SK-N-MC (cell line): ENCODE results near the gene PHYH.

Experiments
- DNase-seq: peaks from one replicate; pipeline ENCODE4 v3.0.0-alpha.2; 2011; ENCODE audit warnings: low read depth, low spot score
- H3K27ac ChIP-seq: fragments of 200-600 bp; sonication (generic); 2 replicates; pipeline ENCODE4 v1.5.1; 2016; ENCODE audit warnings: mixed run types
- H3K36me3 ChIP-seq: fragments of 200-600 bp; sonication (generic); 2 replicates; pipeline ENCODE4 v1.6.1; 2017; ENCODE audit warnings: antibody characterized with exemption, low read length, mixed read lengths; ENCODE audit not compliant: insufficient read depth
- H3K4me3 ChIP-seq: fragments of 200-600 bp; sonication (generic); 2 replicates; pipeline ENCODE4 v1.5.1; 2016
- H3K9ac ChIP-seq: fragments of 200-600 bp; sonication (generic); 2 replicates; pipeline ENCODE4 v1.8.0; 2017; ENCODE audit warnings: mixed run types, mixed read lengths; ENCODE audit not compliant: insufficient read length
- H3K9me3 ChIP-seq: fragments of 200-600 bp; sonication (generic); 2 replicates; pipeline ENCODE4 v1.6.1; 2017; ENCODE audit warnings: low read depth, mild to moderate bottlenecking, antibody characterized with exemption, low read length, moderate library complexity, mixed read lengths
- EZH2 ChIP-seq: fragments of 200-600 bp; sonication (generic); IDR thresholded peaks from one replicate; pipeline ENCODE4 v1.6.1; 2017; ENCODE audit warnings: antibody characterized with exemption
- FOXP2 ChIP-seq: optimal IDR thresholded peaks from 2 replicates; pipeline ENCODE3; 2011; ENCODE audit warnings: mild to moderate bottlenecking, moderate library complexity; ENCODE audit not compliant: insufficient read depth; ENCODE audit errors: extremely low read length, control extremely low read depth
- POLR2AphosphoS5 ChIP-seq: IDR thresholded peaks from 2 replicates; pipeline ENCODE4 v1.6.1; 2012; ENCODE audit warnings: mild to moderate bottlenecking, low read depth, low read length, borderline replicate concordance

PHYH gene

GRCh38 chr10:13299437-13300287, at the start of gene PHYH:
TSS of gene PHYH (minus strand) at chr10:13300064. CDS start at chr10:13300042, 22 bp downstream.
- Histone ChIP-seq H3K4me3 (peak within 1 kb of the TSS; percentile 57), H3K36me3 (no peaks in the 10 kb centered on the region), H3K9ac (no peak within 1 kb of the TSS), H3K27ac (no peak within 1 kb of the TSS), H3K9me3 (no peaks in the 10 kb centered on the region)
- no peak for DNase-seq
- no peak for TF ChIP-seq EZH2
- no peak for TF ChIP-seq FOXP2
- TF ChIP-seq POLR2AphosphoS5, result peak; percentile 44; the same call in 1 of the 2 replicates

GRCh38 chr10:13348216-13349017, 48.6 kb upstream of the PHYH start, which contains the start of gene SEPHS1:
TSS of gene SEPHS1 (minus strand) at chr10:13348293. CDS start at chr10:13344950, 3,343 bp downstream.
- H3K9ac ChIP-seq, result peak within 1 kb of the TSS; percentile 83
- H3K27ac ChIP-seq, result peak within 1 kb of the TSS; percentile 67; the same call in 1 of the 2 replicates
- H3K36me3 ChIP-seq, result peaks cover 4% of the 10 kb centered on the region; the same call in 1 of the 2 replicates
- DNase-seq, result no peak
- peak within 1 kb of the TSS; percentile 80 for H3K4me3 ChIP-seq
- TF ChIP-seq POLR2AphosphoS5 (0 out of 2 replicates have a peak, but pooled peaks have one; percentile 43), FOXP2 (no peak)
- H3K9me3 ChIP-seq, result no peaks in the 10 kb centered on the region

GRCh38 chr10:13347500-13348156, 47.8 kb upstream of the PHYH start:
- Histone ChIP-seq H3K9ac (peak overlapping the region; percentile 66), H3K27ac (0 out of 2 replicates have a peak overlapping the region, but pooled peaks have one; percentile 57), H3K4me3 (peak overlapping the region; percentile 64; the same call in 1 of the 2 replicates), H3K9me3 (no peaks in the 10 kb centered on the region), H3K36me3 (peaks cover 4% of the 10 kb centered on the region; the same call in 1 of the 2 replicates)
- no peak for TF ChIP-seq EZH2
- no peak for TF ChIP-seq FOXP2
- no peak for TF ChIP-seq POLR2AphosphoS5
- no peak for DNase-seq

GRCh38 chr10:13347043-13347499, 47.2 kb upstream of the PHYH start:
- H3K4me3 ChIP-seq, result peak overlapping the region; percentile 80
- no peak for DNase-seq
- H3K9me3 ChIP-seq, result no peaks in the 10 kb centered on the region
- H3K36me3 ChIP-seq, result peaks cover 4% of the 10 kb centered on the region; the same call in 1 of the 2 replicates
- TF ChIP-seq FOXP2 (no peak), POLR2AphosphoS5 (no peak), EZH2 (no peak)
- H3K9ac ChIP-seq, result peak overlapping the region; percentile 76
- 0 out of 2 replicates have a peak overlapping the region, but pooled peaks have one; percentile 19 for H3K27ac ChIP-seq

GRCh38 chr10:13346283-13347042, 46.6 kb upstream of the PHYH start:
- Histone ChIP-seq H3K4me3 (peak overlapping the region; percentile 80), H3K27ac (0 out of 2 replicates have a peak overlapping the region, but pooled peaks have one; percentile 19), H3K9ac (peak overlapping the region; percentile 76), H3K9me3 (no peaks in the 10 kb centered on the region), H3K36me3 (peaks cover 4% of the 10 kb centered on the region; the same call in 1 of the 2 replicates)
- TF ChIP-seq POLR2AphosphoS5 (no peak), FOXP2 (no peak), EZH2 (no peak)
- DNase-seq, result no peak

GRCh38 chr10:13340626-13341376, 40.9 kb upstream of the PHYH start:
- no peak overlapping the region for H3K27ac ChIP-seq
- H3K9ac ChIP-seq, result no peak overlapping the region
- TF ChIP-seq POLR2AphosphoS5 (no peak), EZH2 (no peak), FOXP2 (no peak)
- H3K4me3 ChIP-seq, result no peak overlapping the region
- H3K9me3 ChIP-seq, result no peaks in the 10 kb centered on the region
- DNase-seq, result no peak
- H3K36me3 ChIP-seq, result peaks cover 11% of the 10 kb centered on the region; the same call in 1 of the 2 replicates

- no peaks in the 10 kb centered on the region for H3K9me3 ChIP-seq
- no peak for DNase-seq
- peaks cover 11% of the 10 kb centered on the region; the same call in 1 of the 2 replicates for H3K36me3 ChIP-seq
- H3K9ac ChIP-seq, result no peak overlapping the region
- no peak overlapping the region for H3K27ac ChIP-seq
- no peak overlapping the region for H3K4me3 ChIP-seq
- TF ChIP-seq EZH2 (no peak), FOXP2 (no peak)
Measured at GRCh38 chr10:13340068-13340467, 40.2 kb upstream of the PHYH start.
